HG03432 (cell line): ENCODE results near the gene ZNF850.
A peak's percentile ranks its signal among the peaks of the same experiment; 100 is the strongest.

Experiments used
- ATAC-seq: cut with Tn5 transposase; IDR thresholded peaks from one replicate; pipeline ENCODE4 v1.9.1; 2021; ENCODE audit warnings: mild to moderate bottlenecking, moderate library complexity; ENCODE audit not compliant: unreplicated experiment

ZNF850 gene

DNA sequence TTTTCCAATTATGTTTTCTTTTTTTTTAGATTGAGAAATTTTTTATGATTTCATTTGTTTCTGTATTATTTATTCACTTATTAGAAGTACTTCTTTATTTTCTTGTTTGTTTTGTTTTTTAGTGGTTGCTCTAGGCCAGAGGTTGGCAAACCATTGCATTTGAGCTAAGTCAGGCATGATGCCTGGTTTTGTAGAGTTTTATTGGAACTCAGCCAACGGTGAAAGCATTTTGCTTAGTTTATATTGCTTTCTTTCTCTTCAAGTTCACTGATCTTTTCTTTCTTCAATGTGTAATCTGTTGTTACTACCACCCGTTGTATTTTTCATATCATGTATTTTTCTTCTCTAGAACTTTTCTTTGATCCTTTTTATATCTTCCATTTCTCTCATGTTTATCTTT is 65.5 kb downstream of the ZNF850 start:
- ATAC-seq, result no peak

DNA sequence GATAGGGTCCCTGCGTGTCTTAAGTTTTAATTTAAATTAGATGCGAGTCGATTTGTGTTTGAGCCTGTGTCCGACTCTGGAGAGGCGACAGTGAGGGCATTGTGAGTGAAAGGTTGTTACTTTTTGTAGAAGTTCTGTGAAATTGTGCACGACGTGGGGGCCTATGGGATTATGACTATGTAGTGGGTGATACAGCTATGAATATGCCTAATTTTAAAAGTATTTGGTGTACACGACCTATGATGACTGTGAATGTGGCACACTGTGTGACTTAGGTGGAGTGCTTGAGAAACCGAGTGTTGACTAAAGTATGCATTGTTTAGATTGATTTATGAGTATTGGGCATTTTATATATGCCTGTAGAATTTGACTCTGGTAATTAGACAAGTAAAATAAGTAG is 84.5 kb downstream of the ZNF850 start:
- ATAC-seq, result no peak

DNA sequence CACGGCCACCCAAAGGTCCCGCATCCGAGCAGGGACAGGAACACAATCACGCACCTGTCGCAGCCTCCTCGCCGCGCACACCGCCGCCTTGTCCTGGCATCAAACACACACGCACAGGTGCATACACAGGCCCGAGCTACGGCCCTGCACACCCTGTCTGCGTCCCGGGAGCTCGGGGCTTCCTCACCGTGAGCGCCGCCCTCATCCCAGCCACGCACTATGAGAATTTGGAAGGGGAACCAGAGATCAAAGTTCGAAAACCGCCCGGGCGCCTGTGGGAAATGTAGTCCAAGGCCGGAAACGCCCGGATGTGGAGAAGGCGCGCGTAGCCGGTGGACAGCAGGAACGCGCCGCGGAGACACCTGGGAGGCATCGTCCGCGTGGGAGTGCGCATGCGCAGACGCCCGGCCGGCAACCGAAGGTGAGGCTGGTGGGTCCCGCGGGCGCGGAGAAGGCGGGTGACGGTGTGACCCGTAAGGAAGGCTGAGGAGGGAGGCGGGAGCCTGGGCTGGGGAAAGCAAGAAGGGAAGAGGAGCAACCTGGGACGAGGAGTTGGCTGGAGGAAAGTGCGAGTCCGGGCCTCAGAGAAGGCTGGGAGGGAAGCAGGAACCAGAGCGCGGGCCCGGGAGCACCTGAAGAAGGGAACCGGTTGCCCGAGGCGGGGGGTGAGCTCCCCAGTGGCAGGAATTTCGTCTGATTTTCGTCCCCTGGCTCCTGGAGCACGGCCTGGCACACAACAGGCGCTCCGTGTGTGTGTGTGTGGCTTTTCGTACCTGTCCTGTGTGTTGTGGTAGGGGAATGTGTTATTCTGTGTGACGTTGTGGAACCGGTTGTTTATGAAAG is 85.2 kb downstream of the ZNF850 start, which contains the start of gene ZNF567:
ZNF567 (plus strand) TSS at position 399 of the 843 bp plus-strand sequence. CDS start 7,256 bp downstream, outside the sequence.
- peak; percentile 92 for ATAC-seq

- ATAC-seq, result no peak
Measured at GRCh38 chr19:36686365-36687213, 86.0 kb downstream of the ZNF850 start.

- ATAC-seq, result no peak
Measured at GRCh38 chr19:36685835-36686234, 86.8 kb downstream of the ZNF850 start.

GRCh38 chr19:36679455-36679854 is 93.2 kb downstream of the ZNF850 start:
- ATAC-seq, result no peak

DNA sequence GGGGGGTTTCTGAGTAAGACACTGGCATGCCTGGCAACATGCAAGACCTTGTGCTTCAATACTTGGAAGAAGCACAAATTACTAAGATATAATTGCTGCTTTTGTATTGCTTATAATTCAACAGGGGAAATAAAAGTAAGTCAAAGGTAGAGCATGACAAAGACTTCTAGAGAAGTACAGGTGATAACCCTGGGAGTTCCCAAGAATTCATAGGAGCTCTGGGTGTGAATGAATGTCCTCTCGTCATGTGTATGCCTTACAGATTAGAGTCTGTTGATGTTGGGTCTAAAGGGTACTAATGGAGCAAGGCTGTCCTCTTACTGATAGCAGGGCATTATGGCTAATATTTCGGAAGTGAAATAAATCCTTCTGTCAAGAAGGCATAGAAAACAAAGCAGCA is 98.4 kb downstream of the ZNF850 start:
- no peak for ATAC-seq

DNA sequence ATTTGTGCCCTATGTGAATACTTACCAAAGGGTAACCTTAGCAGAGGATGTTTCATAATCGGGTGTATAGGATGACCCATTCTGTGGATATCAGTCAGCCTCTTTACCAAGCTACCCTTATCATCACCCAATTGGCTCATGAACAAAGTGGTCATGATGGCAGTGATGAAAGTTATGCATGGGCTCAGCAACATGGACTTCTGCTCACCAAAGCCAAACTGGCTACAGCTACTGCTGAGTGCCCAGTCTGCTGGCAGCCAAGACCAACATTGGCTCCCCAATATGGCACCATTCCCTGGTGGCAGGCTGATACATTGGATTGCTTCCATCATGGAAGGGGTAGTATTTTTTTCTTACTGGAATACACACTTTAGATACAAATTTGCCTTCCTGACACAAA is 100.2 kb downstream of the ZNF850 start:
- ATAC-seq, result no peak

GRCh38 chr19:36668646-36669045 is 104.0 kb downstream of the ZNF850 start:
- ATAC-seq, result no peak

- no peak for ATAC-seq
Measured at GRCh38 chr19:36665832-36666231, 106.8 kb downstream of the ZNF850 start.
